Progenitor cell of endocrine pancreas (in vitro differentiated cells): ENCODE results near the gene FAM177B. TPM values are rescaled to one million over a fixed set of nuclear protein-coding genes. Genes with fewer than 3 reads are reported as not detected.
"Not testable (repeated sequence)": the region's sequence is repeated elsewhere in the genome, so short reads cannot be mapped to it uniquely, and the experiment has no call there.

Experiments
- DNase-seq: peaks from one replicate; pipeline ENCODE4 v3.0.0; 2021; ENCODE audit warnings: low spot score; ENCODE audit not compliant: unreplicated experiment
- H3K27ac Mint-ChIP-seq: 2 replicates; pipeline ENCODE4 v1.8.0; 2021; ENCODE audit warnings: mild to moderate bottlenecking, moderate library complexity, mixed read lengths
- H3K27me3 Mint-ChIP-seq: 2 replicates; pipeline ENCODE4 v1.8.0; 2021; ENCODE audit warnings: mixed read lengths
- H3K36me3 Mint-ChIP-seq: 2 replicates; pipeline ENCODE4 v1.8.0; 2022; ENCODE audit warnings: mixed read lengths; ENCODE audit not compliant: insufficient read depth
- H3K4me1 Mint-ChIP-seq: 2 replicates; pipeline ENCODE4 v1.8.0; 2021; ENCODE audit warnings: low read depth, mixed read lengths
- H3K4me3 Mint-ChIP-seq: 2 replicates; pipeline ENCODE4 v1.8.0; 2021; ENCODE audit warnings: low read depth, mild to moderate bottlenecking, moderate library complexity, mixed read lengths
- H3K9me3 Mint-ChIP-seq: 2 replicates; pipeline ENCODE4 v1.8.0; 2021; ENCODE audit warnings: low read depth, mixed read lengths
- total RNA-seq: library from RNA; stranded (reverse); gene quantifications from 2 replicates; pipeline ENCODE4 v1.2.1, GENCODE V29; 2021
- TF ChIP-seq, protein P1 (sequence below): fragments of 200-600 bp; sonication (generic); IDR thresholded peaks from one replicate; pipeline ENCODE4 v1.5.0; 2021; ENCODE audit warnings: antibody characterized with exemption, mild to moderate bottlenecking; ENCODE audit not compliant: unreplicated experiment

Gene FAM177B
- total RNA-seq, 1 donor from 2014 or later = not detected

DNA sequence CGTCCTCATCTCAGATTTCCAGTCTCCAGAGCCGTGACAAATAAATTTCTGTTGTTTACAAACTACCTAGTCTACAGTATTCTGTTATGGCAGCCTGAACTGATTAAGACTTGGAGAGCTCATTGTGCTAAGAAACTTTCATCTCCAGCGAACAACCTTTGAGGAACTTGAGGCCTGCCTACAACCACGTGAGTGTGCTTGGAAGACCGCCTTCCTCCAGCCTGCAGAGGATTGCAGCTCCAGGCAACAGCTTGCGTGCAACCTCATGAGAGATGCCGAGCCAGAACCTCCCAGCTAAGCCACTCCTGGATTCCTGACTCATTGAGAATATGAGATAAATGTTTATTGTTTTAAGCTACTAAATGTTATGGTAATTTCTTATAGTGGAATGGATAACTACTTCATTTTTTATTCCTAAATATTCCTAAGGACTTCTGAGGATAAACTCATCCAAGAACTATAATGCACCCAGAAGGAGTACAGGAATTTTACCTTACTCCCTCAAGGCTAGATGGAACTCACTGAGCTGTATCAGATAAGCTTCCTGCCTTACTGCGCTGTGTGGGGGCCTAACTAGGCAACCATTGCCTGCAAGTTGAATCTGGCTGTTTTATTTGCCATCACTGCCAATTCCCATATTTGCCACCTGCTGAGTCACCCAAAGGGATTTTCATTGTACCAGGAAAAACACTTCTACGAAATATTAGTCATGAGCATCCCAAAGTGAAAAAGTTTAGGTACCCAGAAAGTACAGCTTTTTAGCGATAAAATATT lies 17.6 kb downstream of the FAM177B start:
- Mint-ChIP-seq H3K27ac (no peak overlapping the region), H3K36me3 (no peaks in the 10 kb centered on the region), H3K27me3 (peaks cover 3% of the 10 kb centered on the region), H3K9me3 (no peaks in the 10 kb centered on the region), H3K4me1 (peaks cover 12% of the 10 kb centered on the region), H3K4me3 (no peak overlapping the region)
- no peak for DNase-seq
- TF ChIP-seq, protein P1, sequence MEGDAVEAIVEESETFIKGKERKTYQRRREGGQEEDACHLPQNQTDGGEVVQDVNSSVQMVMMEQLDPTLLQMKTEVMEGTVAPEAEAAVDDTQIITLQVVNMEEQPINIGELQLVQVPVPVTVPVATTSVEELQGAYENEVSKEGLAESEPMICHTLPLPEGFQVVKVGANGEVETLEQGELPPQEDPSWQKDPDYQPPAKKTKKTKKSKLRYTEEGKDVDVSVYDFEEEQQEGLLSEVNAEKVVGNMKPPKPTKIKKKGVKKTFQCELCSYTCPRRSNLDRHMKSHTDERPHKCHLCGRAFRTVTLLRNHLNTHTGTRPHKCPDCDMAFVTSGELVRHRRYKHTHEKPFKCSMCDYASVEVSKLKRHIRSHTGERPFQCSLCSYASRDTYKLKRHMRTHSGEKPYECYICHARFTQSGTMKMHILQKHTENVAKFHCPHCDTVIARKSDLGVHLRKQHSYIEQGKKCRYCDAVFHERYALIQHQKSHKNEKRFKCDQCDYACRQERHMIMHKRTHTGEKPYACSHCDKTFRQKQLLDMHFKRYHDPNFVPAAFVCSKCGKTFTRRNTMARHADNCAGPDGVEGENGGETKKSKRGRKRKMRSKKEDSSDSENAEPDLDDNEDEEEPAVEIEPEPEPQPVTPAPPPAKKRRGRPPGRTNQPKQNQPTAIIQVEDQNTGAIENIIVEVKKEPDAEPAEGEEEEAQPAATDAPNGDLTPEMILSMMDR = no peak

DNA sequence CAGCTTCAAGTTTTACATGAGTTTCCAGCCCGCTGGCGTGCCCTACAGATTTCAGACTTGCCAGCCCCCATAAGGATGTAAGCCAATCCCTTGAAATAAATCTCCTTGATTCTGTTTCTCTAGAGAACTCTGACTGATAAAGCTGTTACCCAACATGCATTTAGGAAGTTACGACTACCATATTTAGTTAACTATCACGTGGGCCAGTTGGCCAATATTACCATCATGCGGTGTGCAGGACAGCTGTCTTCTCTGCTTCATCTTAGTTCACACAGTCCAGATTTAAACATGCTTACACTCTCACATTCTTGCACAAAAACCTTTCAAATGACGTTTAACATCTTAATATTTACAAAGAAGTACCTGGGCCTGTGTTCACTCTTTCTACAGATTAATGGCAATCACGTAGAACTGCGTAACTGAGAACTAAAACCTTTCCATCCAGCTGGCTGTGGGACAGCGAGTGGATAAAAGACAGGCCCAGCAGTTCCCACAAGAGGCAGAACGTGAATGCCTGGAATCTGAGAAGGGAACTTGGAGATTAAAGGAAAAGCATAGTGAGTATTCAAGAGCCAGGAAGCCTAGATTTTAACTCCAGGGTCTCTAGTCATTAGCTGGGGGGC lies 20.8 kb downstream of the FAM177B start:
- no peaks in the 10 kb centered on the region for H3K4me1 Mint-ChIP-seq
- no peak overlapping the region for H3K27ac Mint-ChIP-seq
- peaks cover 4% of the 10 kb centered on the region for H3K9me3 Mint-ChIP-seq
- H3K4me3 Mint-ChIP-seq = no peak overlapping the region
- no peak for DNase-seq
- no peaks in the 10 kb centered on the region for H3K36me3 Mint-ChIP-seq
- H3K27me3 Mint-ChIP-seq = peaks cover 3% of the 10 kb centered on the region
- TF ChIP-seq, protein P1 = no peak

DNA sequence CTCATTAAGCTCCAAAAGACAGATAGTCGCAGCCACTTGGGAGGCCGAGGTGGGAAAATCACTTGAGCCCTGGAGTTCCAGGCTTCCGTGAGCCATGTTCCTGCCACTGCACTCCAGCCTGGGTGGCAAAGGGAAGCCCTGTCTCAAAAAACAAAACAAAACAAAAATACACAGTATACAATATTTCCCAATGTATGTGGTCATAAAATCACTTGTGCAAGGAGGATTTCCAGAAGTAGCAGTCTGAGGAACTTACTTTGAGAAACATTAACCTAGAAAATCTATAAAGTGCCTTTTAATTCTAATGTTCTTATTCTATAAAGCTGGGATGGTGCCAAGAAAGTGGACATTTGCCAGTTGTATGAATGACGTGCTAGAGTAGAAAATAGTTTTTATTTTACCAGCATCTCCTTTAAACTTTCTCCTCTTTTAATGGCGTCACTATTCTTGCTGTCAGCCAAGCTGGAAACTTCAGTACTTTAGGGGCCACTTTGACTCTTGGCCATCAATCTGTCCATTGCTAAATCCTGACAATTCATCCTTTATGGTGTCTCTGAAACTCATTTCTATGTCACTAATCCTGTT lies 22.5 kb downstream of the FAM177B start:
- peaks cover 9% of the 10 kb centered on the region for H3K9me3 Mint-ChIP-seq
- H3K4me1 Mint-ChIP-seq = no peaks in the 10 kb centered on the region
- H3K36me3 Mint-ChIP-seq = no peaks in the 10 kb centered on the region
- DNase-seq = no peak
- H3K27ac Mint-ChIP-seq = no peak overlapping the region
- no peak overlapping the region for H3K4me3 Mint-ChIP-seq
- peaks cover 3% of the 10 kb centered on the region for H3K27me3 Mint-ChIP-seq
- TF ChIP-seq, protein P1 = no peak

DNA sequence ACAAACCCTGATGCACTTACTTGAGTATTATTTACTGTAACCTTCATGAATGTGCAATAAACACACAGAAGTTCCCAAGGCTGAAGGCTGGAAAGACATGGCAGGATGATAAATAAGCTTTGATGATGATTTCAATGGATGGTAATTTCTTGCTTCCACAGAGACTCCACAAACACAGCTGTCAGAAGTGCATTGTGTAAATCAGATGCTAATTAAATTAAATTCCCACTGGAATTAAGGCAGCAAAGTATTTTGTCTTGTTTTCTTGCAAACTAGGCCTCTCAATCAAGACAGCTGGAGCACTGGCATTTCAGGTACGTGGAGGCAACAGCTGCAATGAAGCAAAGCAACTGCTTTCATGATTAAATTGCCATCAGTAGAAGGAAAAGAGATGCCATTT lies 24.1 kb downstream of the FAM177B start:
- DNase-seq = no peak
- TF ChIP-seq, protein P1 = no peak
- Mint-ChIP-seq H3K9me3 (peaks cover 14% of the 10 kb centered on the region), H3K4me3 (no peak overlapping the region), H3K4me1 (no peaks in the 10 kb centered on the region), H3K27ac (no peak overlapping the region), H3K36me3 (no peaks in the 10 kb centered on the region), H3K27me3 (peaks cover 3% of the 10 kb centered on the region)

DNA sequence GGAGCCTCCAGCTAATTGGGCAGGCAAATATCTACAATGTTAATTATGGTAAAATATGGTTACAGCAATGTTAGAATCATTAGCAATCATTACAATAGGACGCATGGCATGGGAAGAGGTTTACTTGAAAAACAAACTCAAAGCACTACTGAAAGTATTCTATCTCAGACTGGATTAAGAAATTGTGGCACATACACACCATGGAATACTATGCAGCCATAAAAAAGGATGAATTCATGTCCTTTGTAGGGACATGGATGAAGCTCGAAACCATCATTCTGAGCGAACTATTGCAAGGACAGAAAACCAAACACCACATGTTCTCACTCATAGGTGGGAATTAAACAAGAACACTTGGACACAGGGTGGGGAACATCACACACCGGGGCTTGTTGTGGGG lies 25.2 kb downstream of the FAM177B start:
- not testable (repeated sequence) for H3K36me3 Mint-ChIP-seq, H3K4me3 Mint-ChIP-seq, H3K27me3 Mint-ChIP-seq, H3K4me1 Mint-ChIP-seq, H3K27ac Mint-ChIP-seq, DNase-seq
- peaks cover 14% of the 10 kb centered on the region for H3K9me3 Mint-ChIP-seq
